HFFc6 (cell line): ENCODE data around the gene EDN2. TPM values are rescaled to one million over a fixed set of nuclear protein-coding genes. Genes with fewer than 3 reads are reported as not detected.

Experiments
- DNase-seq: peaks from one replicate; pipeline ENCODE4 v3.0.0-alpha.2; 2018
- H3K27ac Mint-ChIP-seq: 2 replicates; pipeline ENCODE4 v1.8.0; 2020; ENCODE audit warnings: mild to moderate bottlenecking, mixed read lengths
- H3K27me3 Mint-ChIP-seq: 2 replicates; pipeline ENCODE4 v1.8.0; 2021; ENCODE audit warnings: mild to moderate bottlenecking, moderate library complexity, mixed read lengths; ENCODE audit not compliant: insufficient read depth
- H3K36me3 Mint-ChIP-seq: 2 replicates; pipeline ENCODE4 v1.8.0; 2021; ENCODE audit warnings: low read depth, mixed read lengths
- H3K4me1 Mint-ChIP-seq: 2 replicates; pipeline ENCODE4 v1.8.0; 2020; ENCODE audit warnings: low read depth, mixed read lengths
- H3K4me3 Mint-ChIP-seq: 2 replicates; pipeline ENCODE4 v1.8.0; 2020; ENCODE audit warnings: mild to moderate bottlenecking, moderate library complexity, mixed read lengths
- H3K9me3 Mint-ChIP-seq: 2 replicates; pipeline ENCODE4 v1.8.0; 2020; ENCODE audit warnings: mild to moderate bottlenecking, mixed read lengths
- long read RNA-seq: library from polyadenylated mRNA; unstranded; transcript quantifications from one replicate; pipeline ENCODE4 v2.0.0, GENCODE V29; 2019
- total RNA-seq, 6 experiments: library from RNA; stranded (reverse); fragmentation: NEBNext Ultra II Directional; extraction: Animal tissue kit (Norgen Biotek cat#: 25700); gene quantifications; 2 replicates in 1 of 6; 3 replicates in 5 of 6; pipeline ENCODE4 v1.2.3, GENCODE V29; 2021
- TF ChIP-seq, protein P1 (sequence below): fragments of 200-600 bp; sonication (generic); IDR thresholded peaks from 2 replicates; pipeline ENCODE4 v1.5.0; 2021; ENCODE audit warnings: antibody characterized with exemption, mild to moderate bottlenecking

Gene EDN2
- not detected for total RNA-seq
- long read RNA-seq: 0 reads

GRCh38 chr1:41484402-41485241, at the start of gene EDN2:
Gene EDN2, minus strand, starts transcription at chr1:41484683. Its CDS starts 82 bp downstream, at chr1:41484601.
- TF ChIP-seq, protein P1, sequence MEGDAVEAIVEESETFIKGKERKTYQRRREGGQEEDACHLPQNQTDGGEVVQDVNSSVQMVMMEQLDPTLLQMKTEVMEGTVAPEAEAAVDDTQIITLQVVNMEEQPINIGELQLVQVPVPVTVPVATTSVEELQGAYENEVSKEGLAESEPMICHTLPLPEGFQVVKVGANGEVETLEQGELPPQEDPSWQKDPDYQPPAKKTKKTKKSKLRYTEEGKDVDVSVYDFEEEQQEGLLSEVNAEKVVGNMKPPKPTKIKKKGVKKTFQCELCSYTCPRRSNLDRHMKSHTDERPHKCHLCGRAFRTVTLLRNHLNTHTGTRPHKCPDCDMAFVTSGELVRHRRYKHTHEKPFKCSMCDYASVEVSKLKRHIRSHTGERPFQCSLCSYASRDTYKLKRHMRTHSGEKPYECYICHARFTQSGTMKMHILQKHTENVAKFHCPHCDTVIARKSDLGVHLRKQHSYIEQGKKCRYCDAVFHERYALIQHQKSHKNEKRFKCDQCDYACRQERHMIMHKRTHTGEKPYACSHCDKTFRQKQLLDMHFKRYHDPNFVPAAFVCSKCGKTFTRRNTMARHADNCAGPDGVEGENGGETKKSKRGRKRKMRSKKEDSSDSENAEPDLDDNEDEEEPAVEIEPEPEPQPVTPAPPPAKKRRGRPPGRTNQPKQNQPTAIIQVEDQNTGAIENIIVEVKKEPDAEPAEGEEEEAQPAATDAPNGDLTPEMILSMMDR: peak; percentile 36; the same call in 1 of the 2 replicates
- Mint-ChIP-seq H3K9me3 (no peaks in the 10 kb centered on the region), H3K27ac (peak within 1 kb of the TSS; percentile 77), H3K4me1 (peaks cover 45% of the 10 kb centered on the region), H3K4me3 (no peak within 1 kb of the TSS), H3K27me3 (peaks cover 7% of the 10 kb centered on the region), H3K36me3 (no peaks in the 10 kb centered on the region)
- DNase-seq: no peak

GRCh38 chr1:41533731-41534080, 49.2 kb upstream of the EDN2 start:
- DNase-seq: no peak
- H3K4me1 Mint-ChIP-seq: peaks cover 30% of the 10 kb centered on the region
- H3K36me3 Mint-ChIP-seq: peaks cover 4% of the 10 kb centered on the region
- no peak overlapping the region for H3K4me3 Mint-ChIP-seq
- H3K27me3 Mint-ChIP-seq: peaks cover 2% of the 10 kb centered on the region; the same call in 1 of the 2 replicates
- H3K9me3 Mint-ChIP-seq: no peaks in the 10 kb centered on the region; the same call in 1 of the 2 replicates
- H3K27ac Mint-ChIP-seq: no peak overlapping the region
- TF ChIP-seq, protein P1: no peak

DNA sequence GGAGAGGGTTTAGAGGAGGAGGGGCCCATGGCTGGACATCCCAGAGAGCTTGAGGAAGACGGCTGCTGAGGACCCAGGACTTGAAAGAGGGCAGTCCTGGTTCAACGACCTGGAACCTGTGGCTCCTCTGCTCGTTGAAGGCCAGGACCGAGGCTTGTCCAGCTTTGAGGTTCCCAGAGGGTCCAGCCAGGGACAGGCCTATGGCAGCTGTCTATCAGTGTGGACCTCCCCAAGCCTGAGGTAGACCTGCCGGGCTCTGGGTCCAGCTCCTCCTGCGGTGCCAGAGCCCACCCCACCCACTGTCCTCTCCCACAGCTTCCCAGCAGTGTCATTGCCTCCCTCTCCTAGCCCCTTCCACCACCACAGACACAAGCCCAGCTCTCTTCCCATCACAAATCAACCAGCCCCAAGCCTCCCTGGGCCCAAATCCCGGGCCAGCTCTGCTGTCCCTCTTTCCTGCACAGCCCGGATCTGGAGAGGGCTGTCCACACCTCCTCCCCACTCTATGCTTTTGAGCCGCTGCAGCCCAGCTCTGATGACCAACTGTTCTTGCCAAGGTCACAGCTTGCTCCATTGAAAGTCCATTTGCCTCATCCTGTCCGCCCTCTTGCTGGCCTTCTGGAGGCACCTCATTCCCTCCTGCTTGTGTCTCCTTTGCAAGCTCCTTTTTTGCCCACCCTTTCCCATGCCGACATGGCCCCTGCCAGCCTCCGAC, 48.7 kb upstream of the EDN2 start:
- TF ChIP-seq, protein P1: no peak
- Mint-ChIP-seq H3K27me3 (peaks cover 2% of the 10 kb centered on the region; the same call in 1 of the 2 replicates), H3K4me3 (no peak overlapping the region), H3K9me3 (no peaks in the 10 kb centered on the region; the same call in 1 of the 2 replicates), H3K27ac (no peak overlapping the region), H3K36me3 (peaks cover 4% of the 10 kb centered on the region), H3K4me1 (peaks cover 25% of the 10 kb centered on the region)
- no peak for DNase-seq

GRCh38 chr1:41532206-41532975, 47.9 kb upstream of the EDN2 start:
- Mint-ChIP-seq H3K4me1 (peaks cover 17% of the 10 kb centered on the region), H3K4me3 (no peak overlapping the region), H3K36me3 (peaks cover 4% of the 10 kb centered on the region), H3K27ac (no peak overlapping the region), H3K9me3 (no peaks in the 10 kb centered on the region; the same call in 1 of the 2 replicates), H3K27me3 (peaks cover under 1% of the 10 kb centered on the region; the same call in 1 of the 2 replicates)
- no peak for DNase-seq
- TF ChIP-seq, protein P1: no peak

- Mint-ChIP-seq H3K27ac (no peak overlapping the region), H3K27me3 (no peaks in the 10 kb centered on the region; the same call in 1 of the 2 replicates), H3K36me3 (peaks cover 4% of the 10 kb centered on the region), H3K4me1 (no peaks in the 10 kb centered on the region), H3K9me3 (no peaks in the 10 kb centered on the region; the same call in 1 of the 2 replicates), H3K4me3 (no peak overlapping the region)
- TF ChIP-seq, protein P1: no peak
- no peak for DNase-seq
These were observed 45.9 kb upstream of the EDN2 start for GRCh38 chr1:41530411-41530810.
